Epithelial cell of proximal tubule (primary cell): ENCODE data around the gene FAXC. TPM values are rescaled to one million over a fixed set of nuclear protein-coding genes. Genes with fewer than 3 reads are reported as not detected.

Experiments
- DNase-seq: peaks from one replicate; pipeline ENCODE4 v3.0.0-alpha.2; 2011; ENCODE audit warnings: low read depth
- H3K4me3 ChIP-seq: 2 replicates; pipeline ENCODE4 v1.5.1; 2011; ENCODE audit warnings: low read depth, mild to moderate bottlenecking, low read length
- CTCF ChIP-seq: conservative IDR thresholded peaks from 2 replicates; pipeline ENCODE4 v1.5.1; 2012; ENCODE audit warnings: low read depth, mild to moderate bottlenecking, low read length
- total RNA-seq: library from RNA; depleted of rRNA; stranded (reverse); fragments of >200 nt; gene quantifications from 2 replicates; pipeline ENCODE4 v1.2.3, GENCODE V29; 2015

Gene FAXC
- total RNA-seq, 1 donor from 2014 or later = 7.2 TPM

DNA sequence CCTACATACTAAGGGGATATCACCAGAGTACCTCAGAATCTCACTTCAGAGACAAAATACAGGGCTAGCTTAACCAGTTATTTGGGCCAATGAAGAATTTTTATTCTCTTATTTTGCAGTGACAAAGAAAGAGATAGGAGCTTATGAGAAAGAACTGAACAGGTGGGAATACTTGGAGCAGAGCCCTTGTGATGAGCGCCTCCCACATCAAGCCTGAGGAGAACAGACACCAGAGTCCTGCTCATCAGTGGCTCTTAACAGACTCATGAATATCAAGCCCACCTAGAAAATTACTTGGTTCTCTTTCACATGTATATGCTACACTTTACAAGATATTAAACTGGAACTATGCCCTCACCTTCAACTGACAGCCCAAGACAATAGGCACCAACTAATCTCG is 99.0 kb downstream of the FAXC start:
- TF ChIP-seq CTCF = no peak
- H3K4me3 ChIP-seq = no peak overlapping the region
- DNase-seq = no peak

DNA sequence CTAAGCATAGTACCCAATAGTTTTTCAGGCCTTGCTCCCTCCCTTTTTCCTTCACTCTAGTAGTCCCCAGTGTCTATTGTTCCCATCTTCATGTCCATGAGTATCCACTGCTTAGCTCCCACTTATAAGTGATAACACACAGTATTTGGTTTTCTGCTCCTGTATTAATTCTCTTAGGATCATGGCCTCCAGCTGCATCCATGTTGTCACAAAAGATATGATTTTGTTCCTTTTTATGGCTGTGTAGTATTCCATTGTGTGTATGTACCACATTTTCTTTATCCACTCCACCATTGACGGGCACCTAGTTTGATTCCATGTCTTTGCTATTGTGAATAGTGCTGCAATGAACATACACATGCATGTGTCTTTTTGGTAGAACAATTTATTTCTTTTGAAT is 102.9 kb downstream of the FAXC start:
- no peak for TF ChIP-seq CTCF
- DNase-seq = no peak
- H3K4me3 ChIP-seq = no peak overlapping the region

- peak; percentile 56 for TF ChIP-seq CTCF
- no peak overlapping the region for H3K4me3 ChIP-seq
- DNase-seq = peak; percentile 13
These were observed 107.5 kb downstream of the FAXC start for GRCh38 chr6:99241905-99242534.

- no peak for TF ChIP-seq CTCF
- DNase-seq = no peak
- H3K4me3 ChIP-seq = no peak overlapping the region
These were observed 113.5 kb downstream of the FAXC start for GRCh38 chr6:99236010-99236409.

DNA sequence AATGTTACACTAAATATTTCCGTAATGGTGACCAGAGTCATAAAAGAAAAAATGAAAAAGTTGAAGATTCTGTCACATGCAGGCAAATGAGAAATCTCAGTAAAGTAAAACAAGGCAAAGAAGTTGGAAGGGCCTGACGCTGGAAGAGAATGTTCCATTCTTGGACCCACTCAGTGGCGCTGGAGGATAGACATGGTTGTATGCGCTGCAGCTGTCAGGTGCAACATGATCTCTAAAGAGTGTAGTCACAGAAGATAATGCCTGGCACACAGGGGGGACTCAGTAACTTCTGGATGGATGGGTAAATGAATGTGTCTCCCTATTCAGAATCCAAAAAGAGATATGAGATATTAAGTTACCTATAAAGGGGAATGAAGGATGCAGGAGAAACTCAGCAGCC is 116.3 kb downstream of the FAXC start:
- no peak for DNase-seq
- no peak for TF ChIP-seq CTCF
- H3K4me3 ChIP-seq = no peak overlapping the region

DNA sequence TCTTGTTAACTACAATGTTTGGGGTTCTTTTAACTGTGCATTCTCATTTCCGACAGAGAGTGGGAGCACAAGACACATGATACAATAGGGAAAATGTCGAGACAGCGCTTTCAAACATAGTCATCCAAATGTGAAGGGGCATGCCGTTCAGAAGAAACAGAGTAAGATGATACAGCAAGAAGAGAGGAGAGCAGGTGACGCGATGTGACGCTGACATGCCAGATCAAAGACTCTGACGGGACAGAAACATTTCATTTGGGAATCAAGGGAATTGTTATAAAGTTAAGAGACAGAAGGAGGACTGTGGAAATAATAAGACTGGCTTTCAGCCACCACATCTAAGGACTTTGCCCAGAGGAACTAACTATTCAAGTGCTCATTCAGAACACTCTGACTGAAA is 117.4 kb downstream of the FAXC start:
- DNase-seq = no peak
- TF ChIP-seq CTCF = no peak
- H3K4me3 ChIP-seq = no peak overlapping the region

GRCh38 chr6:99225172-99225571 is 124.3 kb downstream of the FAXC start:
- TF ChIP-seq CTCF = no peak
- H3K4me3 ChIP-seq = no peak overlapping the region
- DNase-seq = no peak

Other genes with a start within 250 kb of the FAXC start
- 5.7 and 18.4 TPM in 2 replicates for gene COQ3, start 44.5 kb upstream of the FAXC start, total RNA-seq
- 25.0 and 47.7 TPM in 2 replicates for gene PNISR, start 75.6 kb upstream of the FAXC start, total RNA-seq
- gene USP45, start 165.7 kb upstream of the FAXC start, total RNA-seq = 8.5 and 9.8 TPM in 2 replicates
- gene CCNC, start 219.0 kb upstream of the FAXC start, total RNA-seq = 84.9 and 130 TPM in 2 replicates